HG02798 (cell line): Measurements from ENCODE around the gene ZFP1.
"Not testable (repeated sequence)": the region's sequence is repeated elsewhere in the genome, so short reads cannot be mapped to it uniquely, and the experiment has no call there.

Experiments used
- ATAC-seq: cut with Tn5 transposase; IDR thresholded peaks from one replicate; pipeline ENCODE4 v1.9.1; 2021; ENCODE audit warnings: mild to moderate bottlenecking; ENCODE audit not compliant: unreplicated experiment, poor library complexity

The ZFP1 gene

DNA sequence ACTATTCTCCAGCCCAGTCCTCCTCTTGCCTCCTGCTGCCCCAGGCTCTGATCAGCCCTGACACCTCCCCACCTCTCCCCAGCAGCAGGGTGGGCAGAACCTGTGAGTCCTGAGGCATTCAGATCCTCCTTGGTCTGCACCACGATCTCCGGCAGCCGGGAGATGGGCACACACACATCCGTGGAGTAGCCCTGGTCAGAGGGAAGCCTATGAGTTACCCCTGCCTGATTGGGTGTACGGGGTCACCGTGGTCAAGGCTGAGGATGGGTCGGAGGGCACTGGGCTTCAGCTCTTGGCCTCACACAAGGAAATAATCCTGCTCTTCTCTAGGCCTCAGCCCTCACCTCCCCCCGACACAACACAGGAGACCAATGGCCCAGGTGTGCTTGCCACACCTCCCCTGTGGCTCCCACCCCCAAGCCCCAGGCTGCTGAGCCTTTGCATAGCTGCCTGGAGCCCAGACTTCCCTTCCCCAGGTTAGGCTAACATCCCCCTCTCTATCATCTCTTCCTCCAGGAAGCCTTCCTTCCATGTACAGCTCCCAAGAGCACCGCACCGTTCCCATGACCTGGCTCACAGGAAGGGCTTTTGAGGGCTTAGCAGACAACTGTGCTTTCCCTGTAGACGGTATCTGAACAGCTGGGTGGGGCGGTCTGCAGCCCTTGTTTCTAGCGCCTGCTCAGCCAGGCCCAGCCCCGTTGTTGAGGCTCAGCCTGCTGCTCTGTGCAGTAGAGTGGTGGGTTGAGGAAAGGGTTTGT, 35.4 kb upstream of the ZFP1 start:
- ATAC-seq: no peak

DNA sequence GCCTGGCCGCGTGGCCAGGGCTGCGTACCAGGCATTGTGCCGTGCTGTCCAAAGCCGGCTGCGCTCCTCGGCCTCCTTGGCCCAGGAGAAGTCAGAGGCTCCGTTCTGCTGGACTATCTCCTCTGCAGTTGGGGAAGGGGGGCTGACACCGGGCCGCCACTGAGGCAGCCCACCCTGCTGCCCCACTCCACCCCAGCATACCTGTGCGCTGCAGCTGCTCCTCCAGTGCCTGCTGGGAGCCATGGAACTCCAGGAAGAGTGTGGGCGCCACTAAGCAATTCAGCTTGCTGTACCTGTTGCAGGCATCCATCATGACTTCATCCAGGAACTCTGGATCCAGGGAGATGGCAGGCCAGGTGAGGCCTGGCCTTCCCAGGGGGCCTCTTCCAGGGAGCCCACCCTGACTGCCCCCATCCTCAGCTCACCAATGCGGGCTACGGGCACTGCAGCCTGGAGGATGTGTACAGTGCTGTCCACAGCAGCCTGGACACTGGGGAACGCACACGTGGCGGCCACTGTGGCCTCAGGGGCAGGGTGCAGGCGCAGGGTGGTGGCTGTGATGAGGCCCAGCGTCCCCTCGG, 34.7 kb upstream of the ZFP1 start:
- no peak for ATAC-seq

DNA sequence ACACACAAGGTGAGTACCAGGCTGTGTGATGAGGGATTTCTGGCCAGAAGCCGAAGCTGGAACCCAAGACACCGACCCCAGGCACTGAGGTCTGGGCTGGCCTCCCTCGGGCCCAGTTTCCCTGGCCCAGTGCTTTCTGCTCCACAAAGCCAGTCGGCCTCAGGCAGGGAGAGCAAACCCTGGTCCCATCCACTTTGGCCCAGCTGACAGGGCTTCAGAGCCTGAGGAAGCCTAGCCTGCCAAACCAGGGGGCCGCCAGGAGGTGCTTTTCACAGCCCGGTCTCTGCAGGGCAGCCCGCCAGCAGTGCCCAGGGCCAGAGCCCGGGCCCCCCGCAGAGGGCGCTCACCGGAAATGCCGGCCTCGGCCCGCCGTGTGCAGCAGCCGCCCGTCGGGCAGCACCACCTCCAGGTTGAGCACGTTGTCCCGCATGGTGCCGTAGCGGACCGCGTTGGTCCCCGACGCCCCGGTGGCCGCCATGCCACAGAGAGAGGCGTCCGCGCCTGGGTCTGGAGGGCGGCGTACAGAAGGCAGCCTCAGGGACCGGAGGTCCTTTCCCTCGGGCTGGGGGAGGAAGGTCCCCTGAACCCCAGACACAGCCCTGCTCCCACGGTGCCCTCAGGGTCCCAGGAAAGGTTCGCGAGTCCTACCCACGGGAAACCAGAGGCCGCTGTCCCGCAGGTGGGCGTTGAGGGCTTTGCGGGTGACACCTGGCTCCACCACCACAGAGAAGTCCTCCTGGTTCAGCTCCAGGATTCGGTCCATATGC, 34.0 kb upstream of the ZFP1 start:
- no peak for ATAC-seq

DNA sequence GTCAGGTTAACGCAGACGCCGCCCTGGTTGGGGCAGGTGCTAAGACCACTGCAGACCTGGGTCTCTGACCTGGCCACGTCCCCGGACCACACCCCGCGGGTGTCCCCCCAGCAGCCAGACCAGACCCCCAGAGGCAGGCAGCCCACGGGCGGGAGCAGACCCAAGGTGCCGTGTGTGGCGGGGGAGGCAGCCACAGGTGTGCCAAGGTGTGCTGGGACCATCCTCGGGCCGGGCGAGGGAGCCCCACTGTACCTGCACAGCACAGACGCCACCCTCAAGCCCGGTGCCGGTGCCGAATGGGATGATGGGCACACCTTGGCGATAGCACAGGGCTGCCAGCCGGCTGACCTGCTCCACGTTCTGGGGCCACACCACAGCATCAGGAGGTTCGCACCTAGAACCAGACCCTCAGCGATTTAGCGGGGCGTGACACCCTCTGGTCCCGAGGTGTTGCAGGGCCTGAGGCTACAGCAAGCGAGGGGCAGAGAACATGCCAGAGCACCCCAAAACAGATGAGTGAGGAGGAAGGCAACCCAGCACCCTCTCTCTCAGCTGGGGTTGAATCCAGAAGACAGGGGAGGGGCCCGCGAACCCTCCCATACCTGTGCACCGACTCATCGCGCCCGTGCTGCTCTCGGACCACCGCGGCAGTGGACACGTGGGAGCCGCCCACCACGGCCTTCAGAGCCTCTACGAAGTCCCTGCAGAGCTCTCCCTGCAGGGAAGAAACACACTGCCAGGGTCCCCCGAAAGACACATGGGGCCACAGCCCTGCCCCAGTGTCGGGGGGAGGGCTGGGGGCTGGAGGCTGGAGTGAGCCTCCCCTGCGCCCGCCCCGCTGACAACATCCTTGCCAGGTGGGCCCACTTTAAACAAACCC, 33.1 kb upstream of the ZFP1 start:
- no peak for ATAC-seq

DNA sequence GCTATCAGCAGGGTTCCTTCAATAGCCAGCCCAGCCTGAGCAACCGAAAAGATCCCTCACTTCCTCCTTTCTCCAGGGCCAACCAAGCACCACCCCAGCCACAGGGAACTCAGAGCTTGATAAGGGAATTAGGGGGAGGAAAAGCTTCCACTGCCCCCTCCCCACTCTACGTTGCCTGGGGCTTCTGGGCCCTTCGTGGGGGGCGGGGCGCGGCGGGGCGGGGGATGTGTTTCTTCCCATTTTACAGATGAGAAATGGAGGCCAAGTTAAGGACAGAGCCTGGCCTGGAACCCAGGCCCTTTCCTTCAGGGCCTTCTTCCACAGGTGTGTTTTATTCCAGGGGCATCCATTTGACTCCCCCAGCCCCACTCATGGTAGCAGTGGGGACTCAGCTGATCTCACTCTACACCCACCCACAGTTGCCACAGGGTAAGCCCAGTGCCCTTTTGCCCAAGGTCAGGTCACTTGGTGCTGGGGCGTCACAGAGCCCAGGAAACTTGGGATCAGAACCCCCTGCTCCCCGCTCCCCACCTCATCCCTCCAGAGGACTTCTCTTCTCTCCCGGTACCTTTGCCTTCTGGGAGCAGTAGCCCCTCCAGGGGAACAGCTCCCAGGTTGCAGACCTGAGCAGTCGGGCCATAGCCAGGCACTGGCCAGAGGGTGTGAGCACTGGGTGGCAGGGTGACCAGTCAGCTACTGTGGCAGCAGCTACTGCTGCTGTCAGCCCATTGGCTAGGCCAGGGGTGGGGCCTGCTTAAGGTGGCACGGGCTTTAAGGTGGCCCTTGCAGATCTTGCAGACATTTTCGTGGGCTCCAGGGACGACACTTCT, 32.0 kb upstream of the ZFP1 start, which contains the start of gene LDHD:
LDHD (minus strand) TSS at position 700 of the 830 bp plus-strand sequence; CDS start at position 640, 60 bp downstream.
- ATAC-seq: peak; percentile 55

DNA sequence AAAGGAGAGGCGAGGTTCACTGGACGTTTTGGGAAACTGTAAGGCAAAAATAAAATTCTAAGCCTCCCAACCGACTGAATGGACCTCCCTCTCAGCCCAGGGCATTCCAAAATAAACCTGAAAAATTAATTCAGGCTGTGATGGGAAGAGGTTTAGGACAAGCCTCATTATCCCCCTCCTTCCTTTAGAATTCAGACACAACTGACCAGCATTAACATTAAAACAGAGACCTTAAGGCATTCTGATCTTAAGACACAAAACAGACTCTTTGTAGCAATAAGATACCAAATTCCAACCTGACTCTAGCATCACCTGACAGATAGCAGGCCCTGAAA, 31.4 kb upstream of the ZFP1 start:
- ATAC-seq: no peak

DNA sequence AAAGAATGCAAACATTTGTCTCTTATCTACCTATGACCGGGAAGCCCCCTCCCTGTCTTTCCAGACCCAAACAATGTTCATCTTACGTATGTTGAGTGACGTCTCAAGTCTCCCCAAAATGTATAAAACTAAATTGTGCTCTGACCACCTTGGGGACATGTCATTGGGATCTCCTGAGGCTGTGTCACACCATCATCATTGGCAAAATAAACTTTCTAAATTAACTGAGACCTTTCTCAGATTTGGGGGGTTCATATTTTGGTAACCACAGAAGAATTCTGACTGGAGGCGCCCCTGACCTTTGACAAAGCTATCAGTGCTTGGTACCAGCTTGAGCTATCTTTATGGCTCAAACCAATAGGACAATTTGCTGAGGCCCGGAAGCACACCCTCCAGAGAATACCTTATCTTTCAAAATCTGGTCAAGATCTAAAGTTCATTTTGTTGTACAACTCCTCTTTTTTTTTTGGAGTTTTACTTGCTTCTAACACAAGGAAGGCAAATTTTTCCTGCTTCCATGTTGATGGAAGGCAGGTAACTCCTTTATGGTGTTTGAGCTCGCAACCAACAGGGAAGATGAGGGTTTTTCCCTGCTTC, 29.3 kb upstream of the ZFP1 start:
- no peak for ATAC-seq

DNA sequence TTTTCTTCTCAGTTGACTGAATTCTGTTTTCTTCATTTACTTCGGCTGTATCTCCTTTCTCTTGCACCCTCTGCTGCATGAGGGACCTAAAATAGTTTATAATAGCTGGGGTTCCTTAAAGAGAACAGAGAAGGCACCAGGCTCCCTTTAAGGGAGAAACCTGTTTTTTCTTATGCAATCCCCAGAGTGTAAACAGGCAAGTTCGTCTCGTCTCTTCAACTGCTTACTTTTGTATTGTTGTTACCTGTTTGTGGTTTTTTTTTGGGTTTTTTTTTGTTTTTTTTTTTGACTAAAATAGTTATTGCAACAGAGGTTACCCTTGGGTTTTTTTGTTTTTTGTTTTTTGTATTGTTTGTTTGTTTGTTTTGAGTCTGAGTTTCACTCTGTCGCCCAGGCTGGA, 28.1 kb upstream of the ZFP1 start:
- no peak for ATAC-seq

DNA sequence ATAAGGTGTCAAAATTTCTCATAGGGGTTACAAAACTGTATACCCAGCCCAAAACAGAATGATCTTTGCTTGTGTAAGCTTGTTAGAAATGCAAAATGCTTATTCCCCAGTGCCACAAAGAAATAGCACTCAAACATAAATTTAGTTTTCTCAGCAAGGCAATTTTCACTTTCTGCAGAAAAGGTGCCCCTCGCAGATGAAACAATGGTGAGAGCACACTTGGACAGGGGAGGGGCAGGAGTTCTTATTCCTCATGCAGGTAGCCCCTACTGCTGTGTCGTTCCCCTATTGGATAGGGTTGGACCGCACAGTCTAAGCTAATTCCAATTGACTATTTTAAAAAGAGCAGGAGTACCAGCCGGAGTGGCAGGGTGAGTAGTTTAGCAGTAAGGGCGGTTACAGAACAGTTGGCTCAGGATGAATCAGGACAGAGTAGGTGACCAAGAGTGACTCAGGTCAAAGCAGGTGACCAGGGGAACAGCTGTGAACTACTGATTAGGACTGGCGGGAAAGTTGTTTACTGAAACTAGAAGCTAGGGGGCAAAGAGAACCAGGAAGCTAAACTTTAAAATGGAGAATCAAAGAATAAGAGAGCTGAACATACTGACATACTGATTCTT, 26.3 kb upstream of the ZFP1 start:
- ATAC-seq: no peak

DNA sequence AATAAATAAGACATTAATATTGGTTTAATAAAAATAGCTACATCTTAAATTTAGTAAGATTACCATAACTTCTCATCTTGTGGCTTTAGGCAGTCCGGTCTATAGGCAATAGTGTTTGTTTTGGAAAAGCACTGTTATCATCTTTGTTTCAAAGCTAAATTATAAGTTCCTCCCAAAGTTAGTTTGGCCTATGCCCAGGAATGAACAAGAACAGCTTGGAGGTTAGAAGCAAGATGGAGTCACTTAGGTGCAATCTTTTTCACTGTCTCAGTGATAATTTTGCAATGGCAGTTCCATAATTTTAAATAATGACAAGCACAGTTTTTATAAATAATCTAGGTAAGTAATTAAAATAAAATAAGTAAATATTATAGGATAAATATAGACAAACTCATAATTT, 25.7 kb upstream of the ZFP1 start:
- ATAC-seq: no peak

DNA sequence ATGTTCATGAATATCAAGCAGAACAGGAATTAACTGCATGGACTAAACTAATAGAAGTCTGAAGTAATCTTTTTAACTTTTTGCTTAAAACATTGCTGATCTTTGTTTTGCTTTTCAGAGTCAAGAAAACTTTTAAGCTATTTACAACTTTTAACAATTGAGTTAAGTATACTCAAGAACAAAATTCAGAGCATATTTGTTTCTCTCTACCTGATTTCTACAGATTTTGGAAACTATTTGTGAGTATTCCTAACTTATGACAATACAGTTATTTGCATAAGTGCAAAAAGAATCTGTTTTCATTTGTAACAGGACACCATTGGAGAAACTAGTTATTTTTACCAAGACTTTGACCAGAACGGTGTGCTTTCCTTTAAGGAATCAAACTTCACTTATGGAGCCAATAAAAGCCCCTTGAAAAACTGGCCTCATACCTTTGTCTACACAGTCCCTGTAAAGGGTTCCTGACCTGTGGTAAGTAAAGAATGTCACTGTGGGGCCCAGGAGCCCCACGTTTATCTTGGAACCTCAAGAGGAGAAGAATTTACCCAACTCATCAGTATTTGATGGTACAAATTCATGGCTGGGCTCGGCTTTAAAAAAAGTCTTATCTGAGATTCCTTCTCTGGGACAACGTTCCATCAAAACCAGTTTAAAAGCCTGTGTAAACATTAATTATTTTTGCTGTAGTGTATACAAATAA, 20.5 kb upstream of the ZFP1 start:
- no peak for ATAC-seq

DNA sequence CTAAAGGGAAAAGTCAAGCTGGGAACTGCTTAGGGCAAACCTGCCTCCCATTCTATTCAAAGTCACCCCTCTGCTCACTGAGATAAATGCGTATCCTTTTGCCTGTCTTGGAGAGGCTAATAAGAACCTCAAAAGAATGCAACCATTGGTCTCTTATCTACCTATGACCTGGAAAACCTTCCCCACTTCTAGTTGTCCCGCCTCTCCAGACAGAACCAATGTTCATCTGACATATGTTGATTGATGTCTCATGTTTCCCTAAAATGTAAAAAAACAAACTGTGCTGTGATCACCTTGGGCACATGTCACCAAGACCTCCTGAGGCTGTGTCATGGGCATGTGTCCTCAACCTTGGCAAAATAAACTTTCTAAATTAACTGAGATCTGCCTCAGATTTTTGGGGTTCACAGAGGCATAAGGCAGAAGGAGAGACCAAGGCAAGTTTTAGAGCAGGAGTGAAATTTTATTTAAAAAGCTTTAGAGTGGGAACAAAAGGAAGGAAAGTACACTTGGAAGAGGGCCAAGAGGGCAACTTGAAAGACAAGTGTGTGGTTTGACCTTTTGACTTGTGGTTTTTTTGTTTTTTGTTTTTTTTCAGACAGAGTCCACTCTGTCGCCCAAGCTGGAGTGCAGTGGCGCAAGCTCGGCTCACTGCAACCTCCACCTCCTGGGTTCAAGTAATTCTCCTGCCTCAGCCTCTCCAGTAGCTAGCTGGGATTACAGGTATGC, 18.7 kb upstream of the ZFP1 start:
- not testable (repeated sequence) for ATAC-seq

DNA sequence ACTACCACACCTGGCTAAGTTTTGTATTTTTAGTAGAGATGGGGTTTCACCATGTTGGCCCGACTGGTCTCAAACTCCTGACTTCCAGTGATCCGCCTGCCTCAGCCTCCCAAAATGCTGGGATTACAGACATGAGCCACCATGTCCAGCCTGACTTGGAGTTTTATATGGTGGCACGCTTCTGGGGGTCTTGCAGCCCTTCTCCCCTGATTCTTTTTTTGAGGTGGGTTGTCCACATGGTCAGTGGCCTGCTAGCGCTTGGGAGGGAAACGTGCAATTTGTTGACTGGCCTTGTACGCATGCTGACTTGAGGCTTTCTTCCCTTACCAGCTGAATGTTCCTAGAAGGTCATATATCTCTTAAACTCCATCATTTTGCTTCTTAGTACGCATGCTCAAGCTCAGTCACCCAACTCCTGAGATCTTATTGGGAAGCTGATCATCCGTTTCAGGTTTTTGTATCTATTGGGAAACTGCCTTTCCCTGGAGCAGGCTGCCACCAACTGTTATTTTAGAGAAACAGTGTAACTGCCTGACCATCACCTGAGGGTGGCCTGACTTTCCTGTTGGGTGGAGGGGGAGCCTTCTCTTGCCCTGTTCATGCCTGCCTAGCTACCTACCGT, 18.1 kb upstream of the ZFP1 start:
- ATAC-seq: no peak

DNA sequence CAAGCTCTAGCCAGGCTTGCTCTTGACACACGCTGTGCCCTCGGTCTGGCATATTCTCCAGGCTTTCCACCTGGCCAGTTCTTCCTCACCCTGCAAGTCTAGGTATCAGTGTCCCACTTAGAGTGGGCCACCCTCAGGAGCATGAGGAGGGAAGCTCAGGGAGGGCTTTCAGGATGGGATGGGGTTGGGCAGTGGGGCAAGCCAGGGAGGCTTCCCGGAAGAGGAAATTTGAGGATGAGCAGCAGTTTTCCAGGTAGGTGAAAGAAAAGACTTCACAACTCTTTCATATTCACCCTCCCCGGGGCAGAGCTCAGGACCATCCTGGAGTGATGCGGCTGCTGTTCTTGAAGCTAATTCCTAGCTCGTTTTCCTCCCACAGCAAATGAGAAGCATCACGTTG, 17.2 kb upstream of the ZFP1 start:
- ATAC-seq: no peak

DNA sequence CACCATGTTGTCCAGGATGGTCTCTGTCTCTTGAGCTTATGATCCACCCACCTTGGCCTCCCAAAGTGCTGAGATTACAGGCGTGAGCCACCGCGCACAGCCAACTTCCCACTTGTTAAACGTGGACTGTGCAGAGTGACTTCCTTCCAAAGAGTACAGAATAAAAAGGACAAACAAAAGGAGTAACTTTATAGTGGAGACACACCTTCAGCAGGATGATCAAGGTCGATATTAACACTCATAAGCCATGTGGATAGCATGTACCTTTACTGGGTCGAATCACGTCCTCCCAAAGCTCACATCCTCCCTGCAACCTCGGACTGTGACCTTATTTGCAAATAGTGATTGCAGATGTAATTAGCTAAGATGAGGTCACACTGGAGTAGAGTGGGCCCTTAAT, 10.1 kb upstream of the ZFP1 start:
- no peak for ATAC-seq

DNA sequence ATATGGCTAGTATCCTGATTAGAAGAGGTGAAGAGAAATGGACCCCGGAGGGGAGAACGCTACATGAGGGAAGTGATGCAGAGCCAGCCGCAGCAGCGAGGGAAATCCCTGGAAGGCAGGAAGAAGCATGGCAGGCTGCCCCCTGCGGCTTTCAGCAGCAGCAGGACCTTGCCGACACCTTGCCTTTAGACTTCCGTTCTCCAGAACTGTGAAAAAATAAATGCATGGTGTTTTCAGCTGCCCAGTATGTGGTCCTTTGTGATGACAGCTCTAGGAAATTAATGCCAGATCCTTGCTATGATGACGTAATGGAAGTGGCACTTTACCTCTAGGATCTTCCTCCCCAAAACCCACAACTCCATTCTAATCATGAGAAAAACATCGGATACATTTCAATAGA, 9.7 kb upstream of the ZFP1 start:
- no peak for ATAC-seq

DNA sequence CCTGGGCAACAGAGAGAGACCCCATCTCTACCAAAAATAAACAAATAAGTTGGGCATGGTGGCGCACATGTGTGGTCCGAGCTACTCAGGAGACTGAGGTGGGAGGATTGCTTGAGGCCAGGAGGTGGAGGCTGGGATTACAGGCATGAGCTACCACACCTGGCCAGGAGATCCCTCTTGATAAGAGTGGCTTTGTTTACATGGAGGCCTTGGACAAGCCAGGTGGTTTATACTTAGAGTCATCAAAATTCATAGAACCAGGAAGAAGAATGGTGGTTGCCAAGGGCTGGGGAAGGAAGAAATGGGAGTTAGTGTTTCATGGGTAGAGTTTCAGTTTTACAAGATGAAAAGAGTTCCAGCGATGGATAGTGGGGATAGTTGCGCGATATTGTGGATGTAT, 8.8 kb upstream of the ZFP1 start:
- ATAC-seq: no peak
